Measurements from ENCODE around the gene SCYL3.
"Not testable (repeated sequence)": the region's sequence is repeated elsewhere in the genome, so short reads cannot be mapped to it uniquely, and the experiment has no call there.

The SCYL3 gene

GRCh38 chr1:169869426-169869825 lies 24.3 kb downstream of the SCYL3 start:
- DNase-seq (ENCODE audit: low read depth), result no peak

- DNase-seq (ENCODE audit: low read depth), result no peak
These were observed 24.7 kb downstream of the SCYL3 start for GRCh38 chr1:169868978-169869377.

GRCh38 chr1:169867012-169867675 lies 26.6 kb downstream of the SCYL3 start:
- DNase-seq (ENCODE audit: low read depth), result no peak

GRCh38 chr1:169866577-169866976 lies 27.1 kb downstream of the SCYL3 start:
- no peak for DNase-seq (ENCODE audit: low read depth)

GRCh38 chr1:169864531-169864930 lies 29.2 kb downstream of the SCYL3 start:
- DNase-seq (ENCODE audit: low read depth), result not testable (repeated sequence)

GRCh38 chr1:169860750-169861149 lies 32.9 kb downstream of the SCYL3 start:
- DNase-seq (ENCODE audit: low read depth), result no peak

- DNase-seq (ENCODE audit: low read depth), result no peak
These were observed 33.5 kb downstream of the SCYL3 start for GRCh38 chr1:169860187-169860586.

- no peak for DNase-seq (ENCODE audit: low read depth)
These were observed 34.7 kb downstream of the SCYL3 start for GRCh38 chr1:169859001-169859400.

GRCh38 chr1:169858467-169858866 lies 35.2 kb downstream of the SCYL3 start:
- DNase-seq (ENCODE audit: low read depth), result no peak

GRCh38 chr1:169853341-169853740 lies 40.4 kb downstream of the SCYL3 start:
- no peak for DNase-seq (ENCODE audit: low read depth)

- DNase-seq (ENCODE audit: low read depth), result no peak
These were observed 44.2 kb downstream of the SCYL3 start for GRCh38 chr1:169849346-169850022.

GRCh38 chr1:169848456-169848855 lies 45.2 kb downstream of the SCYL3 start:
- DNase-seq (ENCODE audit: low read depth), result no peak

- no peak for DNase-seq (ENCODE audit: low read depth)
These were observed 48.6 kb downstream of the SCYL3 start for GRCh38 chr1:169844941-169845608.

- DNase-seq (ENCODE audit: low read depth), result no peak
These were observed 54.8 kb downstream of the SCYL3 start for GRCh38 chr1:169838942-169839341.

- DNase-seq (ENCODE audit: low read depth), result no peak
These were observed 57.5 kb downstream of the SCYL3 start for GRCh38 chr1:169836198-169836597.

GRCh38 chr1:169835647-169836046 lies 58.0 kb downstream of the SCYL3 start:
- DNase-seq (ENCODE audit: low read depth), result no peak

GRCh38 chr1:169834869-169835268 lies 58.8 kb downstream of the SCYL3 start:
- DNase-seq (ENCODE audit: low read depth), result no peak

- DNase-seq (ENCODE audit: low read depth), result no peak
These were observed 60.4 kb downstream of the SCYL3 start for GRCh38 chr1:169833179-169833901.

- DNase-seq (ENCODE audit: low read depth), result no peak
These were observed 64.0 kb downstream of the SCYL3 start for GRCh38 chr1:169829671-169830070.

GRCh38 chr1:169824153-169824552 lies 69.5 kb downstream of the SCYL3 start:
- no peak for DNase-seq (ENCODE audit: low read depth)

- no peak for DNase-seq (ENCODE audit: low read depth)
These were observed 72.2 kb downstream of the SCYL3 start for GRCh38 chr1:169821500-169821899.

- DNase-seq (ENCODE audit: low read depth), result no peak
These were observed 77.1 kb downstream of the SCYL3 start for GRCh38 chr1:169816617-169817016.

- DNase-seq (ENCODE audit: low read depth), result no peak
These were observed 79.4 kb downstream of the SCYL3 start for GRCh38 chr1:169814265-169814664.

Measured in stimulated activated CD8-positive, alpha-beta memory T cell treated with anti-CD3 and anti-CD28 coated beads, Interleukin-7, amount 100 ng/mL, for 24 hours (primary cell).